ENCODE data around the gene PGM5. TPM values are rescaled to one million over a fixed set of nuclear protein-coding genes. Genes with fewer than 3 reads are reported as not detected.

The PGM5 gene
- total RNA-seq, 1 experiment from 2014 or later: 0.13 TPM

GRCh38 chr9:68495247-68495646, 138.8 kb downstream of the PGM5 start (continued):
- no peak for TF ChIP-seq STAT6 (CRISPR knock-in tag; conservative IDR thresholded peaks at IDR 0.05; ENCODE audit: low read depth)
- TF ChIP-seq EMX1 (CRISPR knock-in tag; IDR thresholded peaks at IDR 0.05): no peak
- no peak for TF ChIP-seq E2F4 (CRISPR knock-in tag; IDR thresholded peaks at IDR 0.05; ENCODE audit: borderline replicate concordance, low read depth)
- TF ChIP-seq FOXK1 (CRISPR knock-in tag; IDR thresholded peaks at IDR 0.05): no peak
- no peak for TF ChIP-seq ZNF138 (CRISPR knock-in tag; conservative IDR thresholded peaks at IDR 0.05)
- no peak for TF ChIP-seq JUN (CRISPR knock-in tag; IDR thresholded peaks at IDR 0.05)
- no peak for TF ChIP-seq ZBTB43 (CRISPR knock-in tag; IDR thresholded peaks at IDR 0.05)
- TF ChIP-seq CTCF (IDR thresholded peaks at IDR 0.05): no peak
- no peak for TF ChIP-seq ATF6 (CRISPR knock-in tag; IDR thresholded peaks at IDR 0.05)

- TF ChIP-seq ELF4 (CRISPR knock-in tag; IDR thresholded peaks at IDR 0.05; ENCODE audit: low read depth): no peak
- TF ChIP-seq PRDM15 (CRISPR knock-in tag; IDR thresholded peaks at IDR 0.05): no peak
- no peak for TF ChIP-seq ZNF219 (CRISPR knock-in tag; IDR thresholded peaks at IDR 0.05; ENCODE audit: borderline replicate concordance)
- TF ChIP-seq STAT6 (CRISPR knock-in tag; conservative IDR thresholded peaks at IDR 0.05; ENCODE audit: low read depth): no peak
- TF ChIP-seq IRF2 (CRISPR knock-in tag; IDR thresholded peaks at IDR 0.05; ENCODE audit: borderline replicate concordance, low read depth): no peak
Observed at GRCh38 chr9:68496356-68496755, 139.9 kb downstream of the PGM5 start.

More at GRCh38 chr9:68496356-68496755, 139.9 kb downstream of the PGM5 start:
- Mint-ChIP-seq H3K4me1 (peaks cover 4% of the 10 kb centered on the region; the same call in 1 of the 2 replicates), H3K27me3 (ENCODE audit: low read depth) (peaks cover 95% of the 10 kb centered on the region), H3K4me3 (no peak overlapping the region), H3K27ac (no peak overlapping the region), H3K36me3 (no peaks in the 10 kb centered on the region), H3K9me3 (no peaks in the 10 kb centered on the region)
- no peak for ATAC-seq
- CTCF ChIA-PET: no interaction called here
- POLR2A ChIA-PET: no interaction called here
- DNase-seq (ENCODE audit: low spot score): no peak
